ENCODE results near the gene SLIT2. TPM values are rescaled to one million over a fixed set of nuclear protein-coding genes. Genes with fewer than 3 reads are reported as not detected.

SLIT2 gene
- total RNA-seq, 6 donors from 2014 or later = 35.1 to 102 (median 53.3) TPM

DNA sequence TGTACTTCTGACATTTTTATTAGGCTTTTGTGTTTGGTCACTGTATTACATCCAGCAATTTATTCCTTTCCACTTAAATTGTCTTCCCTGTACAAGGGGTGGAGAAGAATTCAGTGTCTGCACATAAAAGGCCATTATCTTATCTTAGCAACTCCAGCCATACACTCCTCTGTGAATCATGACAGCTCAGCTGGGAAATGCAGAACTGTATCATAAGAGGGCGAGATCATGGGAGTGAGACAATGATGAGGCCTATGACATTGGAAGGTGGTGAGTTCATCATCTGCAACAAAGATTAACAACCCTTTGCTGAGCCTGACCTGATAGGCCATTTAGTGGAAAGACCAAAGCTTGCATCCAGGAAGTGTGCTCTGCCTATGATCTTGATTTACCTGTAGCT lies 33.3 kb downstream of the SLIT2 start:
- no peak overlapping the region for H3K27ac ChIP-seq
- TF ChIP-seq, protein P1, sequence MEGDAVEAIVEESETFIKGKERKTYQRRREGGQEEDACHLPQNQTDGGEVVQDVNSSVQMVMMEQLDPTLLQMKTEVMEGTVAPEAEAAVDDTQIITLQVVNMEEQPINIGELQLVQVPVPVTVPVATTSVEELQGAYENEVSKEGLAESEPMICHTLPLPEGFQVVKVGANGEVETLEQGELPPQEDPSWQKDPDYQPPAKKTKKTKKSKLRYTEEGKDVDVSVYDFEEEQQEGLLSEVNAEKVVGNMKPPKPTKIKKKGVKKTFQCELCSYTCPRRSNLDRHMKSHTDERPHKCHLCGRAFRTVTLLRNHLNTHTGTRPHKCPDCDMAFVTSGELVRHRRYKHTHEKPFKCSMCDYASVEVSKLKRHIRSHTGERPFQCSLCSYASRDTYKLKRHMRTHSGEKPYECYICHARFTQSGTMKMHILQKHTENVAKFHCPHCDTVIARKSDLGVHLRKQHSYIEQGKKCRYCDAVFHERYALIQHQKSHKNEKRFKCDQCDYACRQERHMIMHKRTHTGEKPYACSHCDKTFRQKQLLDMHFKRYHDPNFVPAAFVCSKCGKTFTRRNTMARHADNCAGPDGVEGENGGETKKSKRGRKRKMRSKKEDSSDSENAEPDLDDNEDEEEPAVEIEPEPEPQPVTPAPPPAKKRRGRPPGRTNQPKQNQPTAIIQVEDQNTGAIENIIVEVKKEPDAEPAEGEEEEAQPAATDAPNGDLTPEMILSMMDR (IDR thresholded peaks at IDR 0.05) = no peak
- TF ChIP-seq EP300 (IDR thresholded peaks at IDR 0.05) = no peak
- TF ChIP-seq POLR2AphosphoS5 (IDR thresholded peaks at IDR 0.05) = no peak
- no peak for TF ChIP-seq POLR2A (IDR thresholded peaks at IDR 0.05)
- peak in 1 of 2 donors; percentile 67 for ATAC-seq (ENCODE audit: low FRiP score in 2 of 2)
- no peaks in the 10 kb centered on the region for H3K27me3 ChIP-seq
- H3K36me3 ChIP-seq = no peaks in the 10 kb centered on the region
- no peaks in the 10 kb centered on the region for H3K9me3 ChIP-seq
- WGBS, 2 donors = 64 to 75% methylated on average over 1 of the region's 1 CpG
- DNase-seq = no peak
- H3K4me3 ChIP-seq = no peak overlapping the region
- no peaks in the 10 kb centered on the region for H3K4me1 ChIP-seq

DNA sequence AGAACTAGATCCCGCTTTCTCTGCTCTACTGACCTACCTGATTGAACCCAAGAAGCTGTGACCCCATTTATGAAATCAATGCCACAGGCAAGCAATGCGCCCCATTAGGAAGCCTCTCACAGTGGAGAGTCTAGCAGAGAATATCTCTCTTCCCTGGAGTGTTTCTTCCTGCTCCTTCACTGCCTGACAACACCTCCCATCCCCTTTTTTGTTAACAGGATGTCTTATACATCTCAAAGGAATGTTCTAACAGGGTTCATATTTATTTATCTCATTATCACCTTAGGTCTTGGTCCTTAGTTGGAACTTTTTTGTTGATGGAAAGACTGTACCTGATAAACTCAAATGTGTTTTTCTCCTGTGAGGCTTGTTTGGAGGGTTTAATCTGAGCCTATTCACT lies 35.5 kb downstream of the SLIT2 start:
- no peak overlapping the region for H3K4me3 ChIP-seq
- ATAC-seq (ENCODE audit: low FRiP score in 2 of 2) (no peak), DNase-seq (no peak)
- no peaks in the 10 kb centered on the region for H3K4me1 ChIP-seq
- no peak overlapping the region for H3K27ac ChIP-seq
- H3K9me3 ChIP-seq = no peaks in the 10 kb centered on the region
- TF ChIP-seq, protein P1 (IDR thresholded peaks at IDR 0.05) = no peak
- TF ChIP-seq POLR2AphosphoS5 (IDR thresholded peaks at IDR 0.05) (no peak), POLR2A (IDR thresholded peaks at IDR 0.05) (no peak), EP300 (IDR thresholded peaks at IDR 0.05) (no peak)
- no peaks in the 10 kb centered on the region for H3K27me3 ChIP-seq
- no peaks in the 10 kb centered on the region for H3K36me3 ChIP-seq
- WGBS, 2 donors = 78 to 91% methylated on average over 2 of the region's 2 CpGs

DNA sequence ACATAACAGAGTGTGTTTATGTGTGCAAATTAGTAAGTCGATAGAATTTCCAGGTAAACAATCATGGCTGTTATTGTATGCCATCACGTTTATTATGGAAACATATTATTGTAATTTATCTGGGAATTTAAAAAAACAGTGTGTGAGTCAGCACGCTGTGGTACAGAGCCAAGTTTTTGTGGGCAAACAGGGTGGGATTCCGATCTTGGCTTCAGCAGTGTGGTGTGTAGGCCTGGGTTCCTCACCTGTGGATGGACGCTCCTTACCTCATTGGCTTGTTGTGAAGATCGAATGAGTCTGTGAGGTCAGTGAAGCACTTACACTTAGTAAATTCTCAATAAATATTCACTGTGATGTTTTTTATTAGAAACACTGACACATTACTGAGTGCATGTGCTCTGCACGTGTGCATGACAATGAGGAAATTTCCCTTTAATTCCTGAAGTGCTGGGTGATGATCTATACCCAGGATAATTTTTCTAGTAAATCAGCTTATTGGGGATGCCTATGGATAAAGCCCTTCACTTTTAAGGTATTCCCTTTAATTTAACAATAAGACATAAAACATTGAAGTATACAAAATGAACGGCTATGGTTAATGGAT lies 36.4 kb downstream of the SLIT2 start:
- no peaks in the 10 kb centered on the region for H3K9me3 ChIP-seq
- no peak for TF ChIP-seq EP300 (IDR thresholded peaks at IDR 0.05)
- TF ChIP-seq, protein P1 (IDR thresholded peaks at IDR 0.05) = no peak
- no peak for TF ChIP-seq POLR2A (IDR thresholded peaks at IDR 0.05)
- no peak for TF ChIP-seq POLR2AphosphoS5 (IDR thresholded peaks at IDR 0.05)
- WGBS, 2 donors = 85 to 87% methylated on average over 8 of the region's 8 CpGs

DNA sequence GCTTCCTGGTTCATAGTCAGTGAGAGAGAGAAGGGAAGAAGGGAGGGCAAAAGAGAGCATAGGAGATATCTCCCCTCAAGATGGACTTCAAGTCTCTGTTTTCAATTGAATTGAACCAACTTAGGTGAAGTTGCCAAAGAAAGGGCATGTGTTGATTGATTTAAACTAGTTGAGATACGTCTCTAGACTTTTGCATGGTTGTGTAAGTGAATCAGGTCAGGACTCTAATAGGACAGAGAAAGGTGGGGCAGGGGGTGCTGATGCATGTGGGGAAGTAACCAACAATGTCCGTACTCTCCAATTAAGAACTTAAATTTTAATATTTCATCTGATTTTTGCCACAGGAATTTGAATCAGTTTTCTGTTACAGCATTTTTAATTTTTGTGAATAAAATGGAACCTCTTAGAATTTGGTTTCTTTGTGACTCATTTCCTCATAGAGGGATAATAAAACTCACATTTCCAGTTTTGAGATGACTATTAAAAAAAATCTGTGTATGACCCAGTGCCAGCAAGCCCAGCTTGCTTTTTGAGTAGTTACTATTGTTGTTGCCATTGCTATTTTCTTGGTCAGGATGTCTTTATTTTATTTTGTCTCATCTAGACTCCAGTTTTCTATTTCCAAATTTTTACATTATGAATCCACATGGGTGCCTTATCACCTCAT lies 37.3 kb downstream of the SLIT2 start:
- no peak for ATAC-seq (ENCODE audit: low FRiP score in 2 of 2)
- TF ChIP-seq POLR2AphosphoS5 (IDR thresholded peaks at IDR 0.05) = no peak
- TF ChIP-seq EP300 (IDR thresholded peaks at IDR 0.05) = no peak
- TF ChIP-seq POLR2A (IDR thresholded peaks at IDR 0.05) = no peak
- TF ChIP-seq, protein P1 (IDR thresholded peaks at IDR 0.05) = no peak
- no peak for DNase-seq
- no peaks in the 10 kb centered on the region for H3K4me1 ChIP-seq
- no peaks in the 10 kb centered on the region for H3K9me3 ChIP-seq
- 75 to 76% methylated on average over 2 of the region's 2 CpGs for WGBS, 2 donors
- no peak overlapping the region for H3K27ac ChIP-seq
- no peaks in the 10 kb centered on the region for H3K27me3 ChIP-seq
- H3K4me3 ChIP-seq = no peak overlapping the region
- no peaks in the 10 kb centered on the region for H3K36me3 ChIP-seq

More for the DNA sequence above, 36.4 kb downstream of the SLIT2 start:
- Histone ChIP-seq H3K36me3 (no peaks in the 10 kb centered on the region), H3K4me3 (no peak overlapping the region), H3K4me1 (no peaks in the 10 kb centered on the region), H3K27me3 (no peaks in the 10 kb centered on the region), H3K27ac (no peak overlapping the region)
- ATAC-seq (ENCODE audit: low FRiP score in 2 of 2) (no peak), DNase-seq (no peak)

DNA sequence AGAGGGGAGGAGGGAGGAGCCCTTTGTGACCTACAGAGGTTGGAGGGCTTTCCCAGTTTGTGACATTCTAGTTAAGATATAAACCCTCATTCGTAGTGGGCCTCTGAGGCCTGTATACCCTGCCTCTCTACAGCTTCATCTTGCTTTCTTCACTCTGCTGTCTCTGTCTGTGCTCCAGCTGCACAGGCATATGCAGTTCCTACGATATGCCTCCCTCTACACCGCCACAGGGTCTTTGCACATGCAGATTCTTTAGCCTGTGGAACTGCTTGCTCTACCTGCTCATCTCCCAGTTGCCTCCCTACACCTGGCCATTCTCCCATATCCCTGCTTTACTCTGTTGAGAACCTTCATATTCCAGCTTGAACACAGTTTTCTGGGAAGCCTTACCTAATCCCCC lies 38.1 kb downstream of the SLIT2 start:
- Histone ChIP-seq H3K9me3 (no peaks in the 10 kb centered on the region), H3K4me3 (no peak overlapping the region), H3K27me3 (no peaks in the 10 kb centered on the region), H3K27ac (no peak overlapping the region), H3K4me1 (no peaks in the 10 kb centered on the region), H3K36me3 (no peaks in the 10 kb centered on the region)
- WGBS, 2 donors = 79 to 85% methylated on average over 3 of the region's 3 CpGs
- no peak for ATAC-seq (ENCODE audit: low FRiP score in 2 of 2)
- DNase-seq = no peak
- TF ChIP-seq EP300 (IDR thresholded peaks at IDR 0.05) (no peak), POLR2A (IDR thresholded peaks at IDR 0.05) (no peak), POLR2AphosphoS5 (IDR thresholded peaks at IDR 0.05) (no peak)
- TF ChIP-seq, protein P1 (IDR thresholded peaks at IDR 0.05) = no peak
